Measurements from ENCODE around the gene TBX2. TPM values are rescaled to one million over a fixed set of nuclear protein-coding genes. Genes with fewer than 3 reads are reported as not detected.

TBX2 gene
- total RNA-seq, 2 donors from 2014 or later: 0.07 TPM; not detected in 1

GRCh38 chr17:61456061-61456681 is 56.5 kb downstream of the TBX2 start:
- Mint-ChIP-seq H3K27ac (no peak overlapping the region), H3K27me3 (ENCODE audit: insufficient read depth) (peaks cover 98% of the 10 kb centered on the region), H3K4me3 (no peak overlapping the region), H3K36me3 (ENCODE audit: low read depth) (no peaks in the 10 kb centered on the region), H3K9me3 (no peaks in the 10 kb centered on the region), H3K4me1 (peaks cover 30% of the 10 kb centered on the region)
- Histone ChIP-seq H3K27ac (ENCODE audit: low read depth, low read length) (no peak overlapping the region), H3K9ac (ENCODE audit: extremely low read depth, low read length, poor library complexity, severe bottlenecking) (no peak overlapping the region), H3K9me3 (ENCODE audit: control insufficient read depth, low read length) (no peaks in the 10 kb centered on the region), H3K27me3 (ENCODE audit: control insufficient read depth, insufficient read depth, low read length, poor library complexity, severe bottlenecking) (peaks cover 100% of the 10 kb centered on the region), H3K4me3 (ENCODE audit: low read length) (no peak overlapping the region), H3K4me1 (ENCODE audit: control insufficient read depth, insufficient read depth, low read length) (peaks cover 4% of the 10 kb centered on the region), H3K36me3 (ENCODE audit: control insufficient read depth, insufficient read depth, low read length) (no peaks in the 10 kb centered on the region)
- TF ChIP-seq CTCF (conservative IDR thresholded peaks at IDR 0.05): no peak
- no peak for DNase-seq
- 12% methylated on average over 17 to 47 of the region's 47 CpGs for WGBS, 2 experiments (ENCODE audit: insufficient coverage in 1 of 2, insufficient read length in 1 of 2)

- Mint-ChIP-seq H3K9me3 (no peaks in the 10 kb centered on the region), H3K27me3 (ENCODE audit: insufficient read depth) (peaks cover 98% of the 10 kb centered on the region), H3K4me3 (peak overlapping the region; percentile 34), H3K4me1 (peaks cover 33% of the 10 kb centered on the region), H3K36me3 (ENCODE audit: low read depth) (no peaks in the 10 kb centered on the region), H3K27ac (no peak overlapping the region)
- WGBS, 2 experiments (ENCODE audit: insufficient coverage in 1 of 2, insufficient read length in 1 of 2): 6 to 7% methylated on average over 22 to 45 of the region's 45 CpGs
- H3K9ac ChIP-seq (ENCODE audit: extremely low read depth, low read length, poor library complexity, severe bottlenecking): no peak overlapping the region
- no peaks in the 10 kb centered on the region for H3K36me3 ChIP-seq (ENCODE audit: control insufficient read depth, insufficient read depth, low read length)
- H3K9me3 ChIP-seq (ENCODE audit: control insufficient read depth, low read length): no peaks in the 10 kb centered on the region
- DNase-seq: peak; percentile 78
- peak overlapping the region; percentile 49 for H3K4me3 ChIP-seq (ENCODE audit: low read length)
- H3K27me3 ChIP-seq (ENCODE audit: control insufficient read depth, insufficient read depth, low read length, poor library complexity, severe bottlenecking): peaks cover 100% of the 10 kb centered on the region
- H3K27ac ChIP-seq (ENCODE audit: low read depth, low read length): no peak overlapping the region
- no peak for TF ChIP-seq CTCF (conservative IDR thresholded peaks at IDR 0.05)
- H3K4me1 ChIP-seq (ENCODE audit: control insufficient read depth, insufficient read depth, low read length): peaks cover 4% of the 10 kb centered on the region
These were observed 57.1 kb downstream of the TBX2 start for GRCh38 chr17:61456688-61457225.

DNA sequence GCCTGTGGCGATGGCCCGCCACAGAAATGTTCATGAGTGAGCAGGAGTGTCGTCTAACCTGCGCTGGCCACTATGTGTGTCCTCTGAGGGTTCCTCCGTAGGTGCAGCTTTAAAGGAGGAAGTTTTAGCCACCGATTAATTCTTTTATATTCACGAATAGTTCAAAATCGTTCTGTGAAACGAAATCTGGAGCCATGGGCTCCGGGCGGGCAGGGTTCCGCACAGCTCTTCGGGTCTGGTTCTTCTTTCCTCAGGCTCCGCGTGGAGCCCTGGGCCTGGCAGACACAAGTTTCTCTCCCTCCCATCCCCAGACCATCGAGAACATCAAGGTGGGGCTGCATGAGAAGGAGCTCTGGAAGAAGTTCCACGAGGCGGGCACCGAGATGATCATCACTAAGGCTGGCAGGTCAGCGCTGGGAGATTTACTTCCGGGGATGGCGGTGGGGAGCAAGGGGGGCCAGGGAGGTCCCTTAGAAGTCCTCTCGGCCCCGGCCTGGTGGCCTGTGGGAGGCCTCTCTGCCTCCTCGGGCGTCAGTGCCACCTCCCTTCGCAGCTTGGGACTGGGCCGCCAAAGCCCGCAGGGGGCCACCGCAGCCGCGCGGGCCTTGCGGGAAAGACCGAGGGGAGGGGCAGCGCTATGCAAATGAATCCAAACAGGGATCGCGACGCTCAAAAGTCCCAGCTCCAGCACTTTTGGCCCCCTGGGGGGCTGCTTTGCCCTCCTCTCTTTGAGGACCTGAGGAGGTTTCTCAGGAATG is 57.8 kb downstream of the TBX2 start:
- WGBS, 2 experiments (ENCODE audit: insufficient coverage in 1 of 2, insufficient read length in 1 of 2): 4 to 5% methylated on average over 22 to 39 of the region's 39 CpGs
- Mint-ChIP-seq H3K27me3 (ENCODE audit: insufficient read depth) (peaks cover 99% of the 10 kb centered on the region), H3K4me3 (peak overlapping the region; percentile 34), H3K27ac (no peak overlapping the region), H3K36me3 (ENCODE audit: low read depth) (no peaks in the 10 kb centered on the region), H3K4me1 (peaks cover 37% of the 10 kb centered on the region), H3K9me3 (no peaks in the 10 kb centered on the region)
- TF ChIP-seq CTCF (conservative IDR thresholded peaks at IDR 0.05): no peak
- no peak overlapping the region for H3K9ac ChIP-seq (ENCODE audit: extremely low read depth, low read length, poor library complexity, severe bottlenecking)
- DNase-seq: peak; percentile 82
- H3K4me1 ChIP-seq (ENCODE audit: control insufficient read depth, insufficient read depth, low read length): peaks cover 4% of the 10 kb centered on the region
- peak overlapping the region; percentile 49 for H3K4me3 ChIP-seq (ENCODE audit: low read length)
- no peaks in the 10 kb centered on the region for H3K9me3 ChIP-seq (ENCODE audit: control insufficient read depth, low read length)
- peaks cover 100% of the 10 kb centered on the region for H3K27me3 ChIP-seq (ENCODE audit: control insufficient read depth, insufficient read depth, low read length, poor library complexity, severe bottlenecking)
- H3K36me3 ChIP-seq (ENCODE audit: control insufficient read depth, insufficient read depth, low read length): no peaks in the 10 kb centered on the region
- no peak overlapping the region for H3K27ac ChIP-seq (ENCODE audit: low read depth, low read length)
